SK-N-MC (cell line): Measurements from ENCODE around the gene NSUN2.

ENCODE experiments used
- EZH2 ChIP-seq: fragments of 200-600 bp; sonication (generic); IDR thresholded peaks from one replicate; pipeline ENCODE4 v1.6.1; 2017; ENCODE audit warnings: antibody characterized with exemption
- FOXP2 ChIP-seq: optimal IDR thresholded peaks from 2 replicates; pipeline ENCODE3; 2011; ENCODE audit warnings: mild to moderate bottlenecking, moderate library complexity; ENCODE audit not compliant: insufficient read depth; ENCODE audit errors: extremely low read length, control extremely low read depth
- POLR2AphosphoS5 ChIP-seq: IDR thresholded peaks from 2 replicates; pipeline ENCODE4 v1.6.1; 2012; ENCODE audit warnings: mild to moderate bottlenecking, low read depth, low read length, borderline replicate concordance

DNA sequence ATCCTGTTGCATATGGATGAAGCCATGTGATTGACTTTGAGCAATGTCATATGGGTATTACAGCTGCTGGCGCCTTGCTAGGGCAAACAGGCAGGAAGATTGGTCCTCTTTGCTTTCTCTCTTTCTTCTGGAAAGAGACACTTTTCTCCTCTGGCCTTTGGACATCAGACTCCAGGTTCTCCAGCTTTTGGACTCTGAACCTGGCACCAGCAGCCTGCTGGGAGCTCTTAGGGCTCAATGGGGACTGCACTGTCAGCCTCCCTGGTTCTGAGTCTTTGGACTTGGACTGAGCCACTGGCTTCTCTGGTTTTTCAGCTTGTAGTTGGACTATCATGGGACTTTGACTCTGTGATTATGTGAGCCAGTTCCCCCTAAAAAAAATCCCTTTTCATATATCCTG, 45.5 kb upstream of the NSUN2 start:
- TF ChIP-seq EZH2 (no peak), POLR2AphosphoS5 (no peak), FOXP2 (no peak)
